Thyroid gland (tissue), 4 donors: ENCODE results near the gene LHFPL6. TPM values are rescaled to one million over a fixed set of nuclear protein-coding genes. Genes with fewer than 3 reads are reported as not detected.

ENCODE experiments used
- DNase-seq, 2 donors: peaks; one replicate each; pipeline ENCODE4 v3.0.0-alpha.2; 2019
- H3K27ac ChIP-seq, 3 donors: fragments of 200-600 bp; sonication (generic); 1 replicate in 2 of 3; 2 replicates in 1 of 3; pipeline ENCODE4 v1.5.1; 2016 to 2019; ENCODE audit warnings: mild to moderate bottlenecking in 1 of 3, moderate library complexity in 1 of 3
- H3K27me3 ChIP-seq: fragments of 200-600 bp; sonication (generic); one replicate; pipeline ENCODE4 v1.5.1; 2019
- H3K36me3 ChIP-seq, 2 donors: fragments of 200-600 bp; sonication (generic); one replicate each; pipeline ENCODE4 v1.5.1; 2016 to 2019
- H3K4me1 ChIP-seq, 2 donors: fragments of 200-600 bp; sonication (generic); one replicate each; pipeline ENCODE4 v1.5.1; 2017 to 2019
- H3K4me3 ChIP-seq, 3 donors: fragments of 200-600 bp; sonication (generic); replicated peaks in 1 of 3; 1 replicate in 2 of 3; 2 replicates in 1 of 3; pipeline ENCODE4 v1.5.1; 2016; ENCODE audit warnings: mild to moderate bottlenecking in 1 of 3
- H3K9me3 ChIP-seq: fragments of 200-600 bp; sonication (generic); one replicate; pipeline ENCODE4 v1.5.1; 2017
- CTCF ChIP-seq, 6 experiments: fragments of 200-600 bp in 3 of 6; fragments of 450-650 bp in 3 of 6; sonication (generic) in 3 of 6; IDR thresholded peaks; one replicate each; pipeline ENCODE4 v1.5.1; 2016 to 2019; ENCODE audit warnings: antibody characterized with exemption in 6 of 6, mild to moderate bottlenecking in 2 of 6, inconsistent platforms in 1 of 6, moderate library complexity in 1 of 6
- POLR2A ChIP-seq, 2 donors: fragments of 450-650 bp; IDR thresholded peaks; one replicate each; pipeline ENCODE4 v1.6.1; 2017; ENCODE audit warnings: antibody characterized with exemption in 2 of 2, mild to moderate bottlenecking in 2 of 2, moderate library complexity in 1 of 2
- WGBS, 2 donors: methylation state at CpG; one replicate each; pipeline ENCODE4 v1.1.5; 2017; 5-methylcytosine and 5-hydroxymethylcytosine counted together
- intact Hi-C: fragments of 100-400 bp; cut with DNase I; formaldehyde crosslinking; loops from one replicate; pipeline ENCODE4 v1.15.1; 2023
- total RNA-seq, 4 donors: library from RNA; depleted of rRNA; stranded (reverse); fragments of >200 nt; gene quantifications; one replicate each; pipeline ENCODE4 v1.2.3, GENCODE V29; 2016

The LHFPL6 gene
- total RNA-seq, 4 donors from 2014 or later, result 23.6 to 86.3 (median 42.0) TPM

GRCh38 chr13:39353988-39354387 is 249.0 kb downstream of the LHFPL6 start:
- no peak for DNase-seq
- TF ChIP-seq POLR2A (IDR thresholded peaks at IDR 0.05), result no peak
- TF ChIP-seq CTCF (IDR thresholded peaks at IDR 0.05), result no peak
- H3K4me3 ChIP-seq, result no peak overlapping the region
- H3K36me3 ChIP-seq, result no peaks in the 10 kb centered on the region
- no peaks in the 10 kb centered on the region for H3K9me3 ChIP-seq
- H3K27ac ChIP-seq, result no peak overlapping the region
- WGBS, 2 donors, result 61 to 86% methylated on average over 1 of the region's 1 CpG
- no peaks in the 10 kb centered on the region for H3K27me3 ChIP-seq
- intact Hi-C loops, result no loop called here
- H3K4me1 ChIP-seq, result peaks cover 8 to 9% of the 10 kb centered on the region in 2 donors

- DNase-seq, result peak; percentile 12 to 29
- Histone ChIP-seq H3K36me3 (no peaks in the 10 kb centered on the region), H3K9me3 (no peaks in the 10 kb centered on the region), H3K4me1 (peaks cover 8 to 9% of the 10 kb centered on the region in 2 donors), H3K27ac (no peak overlapping the region), H3K27me3 (no peaks in the 10 kb centered on the region), H3K4me3 (no peak overlapping the region)
- WGBS, 2 donors, result 16 to 20% methylated on average over 3 of the region's 3 CpGs
- TF ChIP-seq CTCF (IDR thresholded peaks at IDR 0.05) (no peak), POLR2A (IDR thresholded peaks at IDR 0.05) (no peak)
- intact Hi-C loops, result no loop called here
These were observed 252.5 kb downstream of the LHFPL6 start for GRCh38 chr13:39350461-39350881.

- Histone ChIP-seq H3K27ac (no peak overlapping the region), H3K4me1 (peaks cover 8 to 9% of the 10 kb centered on the region in 2 donors), H3K36me3 (no peaks in the 10 kb centered on the region), H3K4me3 (no peak overlapping the region), H3K27me3 (no peaks in the 10 kb centered on the region), H3K9me3 (no peaks in the 10 kb centered on the region)
- 94 to 95% methylated on average over 6 of the region's 6 CpGs for WGBS, 2 donors
- intact Hi-C loops, result no loop called here
- TF ChIP-seq CTCF (IDR thresholded peaks at IDR 0.05) (no peak), POLR2A (IDR thresholded peaks at IDR 0.05) (no peak)
- DNase-seq, result no peak
These were observed 253.5 kb downstream of the LHFPL6 start for GRCh38 chr13:39349391-39349960.

GRCh38 chr13:39347926-39348901 is 254.8 kb downstream of the LHFPL6 start:
- no peak for TF ChIP-seq CTCF (IDR thresholded peaks at IDR 0.05)
- no peak for TF ChIP-seq POLR2A (IDR thresholded peaks at IDR 0.05)
- H3K27me3 ChIP-seq, result no peaks in the 10 kb centered on the region
- peaks cover 8 to 9% of the 10 kb centered on the region in 2 donors for H3K4me1 ChIP-seq
- 54 to 68% methylated on average over 9 of the region's 9 CpGs for WGBS, 2 donors
- H3K36me3 ChIP-seq, result no peaks in the 10 kb centered on the region
- H3K4me3 ChIP-seq, result no peak overlapping the region
- no peaks in the 10 kb centered on the region for H3K9me3 ChIP-seq
- H3K27ac ChIP-seq, result no peak overlapping the region
- DNase-seq, result peak in 1 of 2 donors; percentile 2
- intact Hi-C loops, result no loop called here

GRCh38 chr13:39345982-39346381 is 257.0 kb downstream of the LHFPL6 start:
- DNase-seq, result no peak
- no peak for TF ChIP-seq POLR2A (IDR thresholded peaks at IDR 0.05)
- no peak for TF ChIP-seq CTCF (IDR thresholded peaks at IDR 0.05)
- H3K9me3 ChIP-seq, result no peaks in the 10 kb centered on the region
- no peak overlapping the region for H3K27ac ChIP-seq
- H3K4me3 ChIP-seq, result no peak overlapping the region
- H3K36me3 ChIP-seq, result no peaks in the 10 kb centered on the region
- H3K4me1 ChIP-seq, result peaks cover 8% of the 10 kb centered on the region in 2 donors
- intact Hi-C loops, result no loop called here
- no peaks in the 10 kb centered on the region for H3K27me3 ChIP-seq
- 94 to 96% methylated on average over 5 of the region's 5 CpGs for WGBS, 2 donors
